ENCODE data around the gene FMO3. TPM values are rescaled to one million over a fixed set of nuclear protein-coding genes. Genes with fewer than 3 reads are reported as not detected.

FMO3 gene
- total and polyA plus RNA-seq, 3 experiments from 2014 or later = not detected

DNA sequence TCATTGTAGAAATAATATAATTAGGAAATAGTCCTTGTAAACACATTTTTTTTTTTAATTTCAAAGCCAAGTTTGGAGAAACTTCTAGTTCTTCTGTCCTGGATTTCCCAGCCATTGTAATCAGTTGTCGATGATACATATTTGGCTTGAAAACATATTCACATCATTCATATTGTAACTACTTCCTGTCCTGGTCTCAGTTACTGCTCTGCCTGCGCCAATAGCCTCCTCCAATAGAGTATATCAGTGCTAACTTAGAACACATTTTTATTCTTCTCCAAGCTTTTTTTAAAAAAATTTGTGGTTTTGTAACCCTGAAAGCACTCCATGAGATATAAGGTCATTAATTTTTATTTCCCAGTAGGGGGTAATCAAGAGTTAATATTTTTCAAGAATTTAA, 48.3 kb downstream of the FMO3 start:
- POLR2A ChIA-PET = no interaction called here
- Mint-ChIP-seq H3K4me1 (no peaks in the 10 kb centered on the region), H3K36me3 (no peaks in the 10 kb centered on the region), H3K27me3 (peaks cover 2 to 26% of the 10 kb centered on the region in 2 donors), H3K27ac (no peak overlapping the region), H3K4me3 (no peak overlapping the region), H3K9me3 (peaks cover 0 to 4% (median 0%) of the 10 kb centered on the region in 5 donors)
- Histone ChIP-seq H3K4me1 (ENCODE audit: insufficient read depth, low read length) (no peaks in the 10 kb centered on the region), H3K36me3 (ENCODE audit: insufficient read depth, low read length) (no peaks in the 10 kb centered on the region), H3K27me3 (ENCODE audit: insufficient read depth, low read length, poor library complexity, severe bottlenecking) (no peaks in the 10 kb centered on the region), H3K9me3 (ENCODE audit: low read length) (no peaks in the 10 kb centered on the region), H3K4me3 (ENCODE audit: low read length) (no peak overlapping the region), H3K27ac (ENCODE audit: low read depth, low read length) (no peak overlapping the region)
- CTCF ChIA-PET = no interaction called here
- DNase-seq = no peak

DNA sequence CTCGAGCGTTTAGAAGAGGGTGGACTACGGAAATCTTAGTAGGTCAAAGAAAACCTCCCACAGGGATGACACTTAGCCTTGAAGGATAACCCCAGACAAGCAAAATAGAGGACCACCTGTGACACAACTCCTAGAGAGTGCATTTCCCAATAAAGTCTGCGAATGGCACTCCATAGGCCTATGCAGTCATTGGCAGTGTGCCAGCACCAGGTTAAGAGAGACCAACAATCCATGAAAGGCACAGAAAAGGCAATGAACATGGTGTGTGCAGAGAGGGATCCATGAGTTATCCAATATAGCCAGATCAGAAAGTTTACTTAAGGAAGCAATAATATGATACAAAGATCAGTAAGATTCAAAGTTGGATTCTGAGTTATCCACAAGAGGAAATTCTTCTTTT, 49.2 kb downstream of the FMO3 start:
- CTCF ChIA-PET = no interaction called here
- H3K4me3 ChIP-seq (ENCODE audit: low read length) = no peak overlapping the region
- Mint-ChIP-seq H3K27ac (no peak overlapping the region), H3K4me3 (no peak overlapping the region), H3K36me3 (no peaks in the 10 kb centered on the region), H3K9me3 (peaks cover 0 to 4% (median 0%) of the 10 kb centered on the region in 5 donors), H3K27me3 (peaks cover 1 to 26% of the 10 kb centered on the region in 2 donors), H3K4me1 (no peaks in the 10 kb centered on the region)
- no peaks in the 10 kb centered on the region for H3K36me3 ChIP-seq (ENCODE audit: insufficient read depth, low read length)
- H3K9me3 ChIP-seq (ENCODE audit: low read length) = no peaks in the 10 kb centered on the region
- no peaks in the 10 kb centered on the region for H3K4me1 ChIP-seq (ENCODE audit: insufficient read depth, low read length)
- no peak overlapping the region for H3K27ac ChIP-seq (ENCODE audit: low read depth, low read length)
- DNase-seq = no peak
- no peaks in the 10 kb centered on the region for H3K27me3 ChIP-seq (ENCODE audit: insufficient read depth, low read length, poor library complexity, severe bottlenecking)
- POLR2A ChIA-PET = no interaction called here

DNA sequence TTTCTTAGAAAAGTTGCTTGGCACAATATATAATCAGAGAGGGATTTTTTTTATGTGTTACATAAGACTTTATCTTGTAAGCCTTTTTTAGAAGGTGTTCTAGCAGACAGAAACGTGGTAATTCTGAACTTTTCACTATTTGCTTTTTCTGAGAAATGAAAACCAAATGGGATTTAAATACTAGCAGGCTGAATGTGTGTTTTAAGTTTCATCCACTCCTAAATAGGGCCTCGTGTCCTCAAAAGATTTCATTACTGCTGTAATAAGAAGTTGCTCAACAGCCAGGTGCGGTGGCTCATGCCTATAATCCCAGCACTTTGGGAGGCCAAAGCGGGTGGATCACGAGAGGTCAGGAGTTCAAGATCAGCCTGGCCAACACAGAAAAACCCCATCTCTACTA, 49.7 kb downstream of the FMO3 start:
- Histone ChIP-seq H3K27ac (ENCODE audit: low read depth, low read length) (no peak overlapping the region), H3K9me3 (ENCODE audit: low read length) (no peaks in the 10 kb centered on the region), H3K36me3 (ENCODE audit: insufficient read depth, low read length) (no peaks in the 10 kb centered on the region), H3K4me1 (ENCODE audit: insufficient read depth, low read length) (no peaks in the 10 kb centered on the region), H3K4me3 (ENCODE audit: low read length) (no peak overlapping the region), H3K27me3 (ENCODE audit: insufficient read depth, low read length, poor library complexity, severe bottlenecking) (no peaks in the 10 kb centered on the region)
- peaks cover 0 to 4% (median 0%) of the 10 kb centered on the region in 5 donors for H3K9me3 Mint-ChIP-seq
- DNase-seq = no peak
- no peak overlapping the region for H3K27ac Mint-ChIP-seq
- ChIA-PET POLR2A (no interaction called here), CTCF (no interaction called here)
- no peaks in the 10 kb centered on the region for H3K4me1 Mint-ChIP-seq
- no peaks in the 10 kb centered on the region for H3K36me3 Mint-ChIP-seq
- no peak overlapping the region for H3K4me3 Mint-ChIP-seq
- H3K27me3 Mint-ChIP-seq = peaks cover 1 to 31% of the 10 kb centered on the region in 2 donors

DNA sequence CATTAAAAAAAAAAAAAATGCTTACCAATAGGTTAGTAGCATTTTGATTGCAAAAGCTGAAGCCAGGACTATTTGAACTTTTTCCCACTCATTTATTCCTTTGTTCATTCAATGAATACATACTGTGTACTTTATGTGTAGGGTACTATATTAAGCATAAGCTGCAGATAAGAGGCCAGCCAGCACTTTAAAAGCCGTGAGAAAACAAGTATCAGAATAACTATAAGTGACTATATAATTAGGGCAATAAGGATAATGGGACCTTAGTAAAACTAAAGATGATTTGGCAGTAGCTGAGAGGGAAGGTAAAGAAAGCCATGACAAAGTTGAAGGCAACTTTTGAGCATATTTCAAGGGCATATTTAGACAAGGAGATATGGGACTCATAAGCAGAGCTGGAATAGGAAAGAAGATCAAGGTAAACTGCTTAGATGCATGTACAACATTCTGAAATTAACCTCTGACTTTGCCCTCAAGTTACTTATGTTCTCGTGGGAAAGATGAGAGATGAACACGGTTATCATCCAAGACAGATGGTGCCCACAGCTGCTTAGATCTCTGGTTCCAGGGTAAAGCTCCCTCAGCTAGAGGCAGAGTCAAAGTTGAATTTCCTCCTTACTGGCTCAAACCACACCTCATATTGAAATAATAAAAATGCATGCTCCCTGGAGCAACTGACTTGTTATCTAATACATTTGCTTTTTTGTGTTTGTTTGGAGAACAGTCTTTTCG, 50.4 kb downstream of the FMO3 start:
- Histone ChIP-seq H3K27ac (ENCODE audit: low read depth, low read length) (no peak overlapping the region), H3K4me3 (ENCODE audit: low read length) (no peak overlapping the region), H3K36me3 (ENCODE audit: insufficient read depth, low read length) (no peaks in the 10 kb centered on the region), H3K4me1 (ENCODE audit: insufficient read depth, low read length) (no peaks in the 10 kb centered on the region), H3K27me3 (ENCODE audit: insufficient read depth, low read length, poor library complexity, severe bottlenecking) (no peaks in the 10 kb centered on the region), H3K9me3 (ENCODE audit: low read length) (no peaks in the 10 kb centered on the region)
- no peaks in the 10 kb centered on the region for H3K36me3 Mint-ChIP-seq
- peaks cover 0 to 4% (median 0%) of the 10 kb centered on the region in 5 donors for H3K9me3 Mint-ChIP-seq
- DNase-seq = no peak
- POLR2A ChIA-PET = no interaction called here
- H3K27me3 Mint-ChIP-seq = peaks cover 1 to 32% of the 10 kb centered on the region in 2 donors
- H3K27ac Mint-ChIP-seq = no peak overlapping the region
- CTCF ChIA-PET = no interaction called here
- no peaks in the 10 kb centered on the region for H3K4me1 Mint-ChIP-seq
- no peak overlapping the region for H3K4me3 Mint-ChIP-seq

DNA sequence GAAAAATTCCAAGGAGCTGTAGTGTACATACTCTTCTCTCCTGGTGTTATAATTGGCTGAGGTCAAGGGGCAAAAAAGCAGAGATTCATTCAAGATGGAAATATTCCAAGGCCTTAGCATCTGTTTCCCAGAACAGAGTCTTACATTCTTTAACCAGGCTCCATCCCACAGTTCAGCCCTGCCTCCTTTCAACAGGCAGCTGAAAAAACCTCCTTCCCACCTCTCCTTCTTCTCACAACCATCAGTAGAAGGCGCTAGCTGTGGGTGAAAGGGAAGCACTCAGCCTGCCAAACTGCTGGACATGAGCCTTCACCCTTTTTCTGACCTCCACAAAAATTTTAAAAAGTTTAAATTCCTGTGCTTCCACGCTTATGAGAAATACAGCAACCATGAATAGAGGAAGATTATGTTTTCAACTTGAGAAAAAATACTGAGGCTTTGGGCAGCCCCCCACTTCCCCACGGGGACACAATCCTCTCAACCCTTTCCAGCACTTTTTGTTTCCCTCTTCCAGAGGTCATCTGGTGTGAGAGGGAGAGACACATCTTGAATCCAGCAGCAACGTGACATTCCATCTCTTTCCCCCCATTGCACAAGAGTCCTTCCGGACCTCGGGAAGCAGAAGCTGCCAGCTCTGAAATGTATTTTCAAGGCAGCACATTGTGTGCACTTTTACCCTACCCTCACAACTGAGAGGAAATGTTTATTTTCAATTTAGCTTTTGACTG, 51.1 kb downstream of the FMO3 start:
- no peak for DNase-seq
- Mint-ChIP-seq H3K27ac (no peak overlapping the region), H3K4me1 (no peaks in the 10 kb centered on the region), H3K4me3 (no peak overlapping the region), H3K36me3 (no peaks in the 10 kb centered on the region), H3K27me3 (peaks cover 1 to 27% of the 10 kb centered on the region in 2 donors), H3K9me3 (peaks cover 0 to 4% (median 0%) of the 10 kb centered on the region in 5 donors)
- H3K9me3 ChIP-seq (ENCODE audit: low read length) = no peaks in the 10 kb centered on the region
- no peaks in the 10 kb centered on the region for H3K4me1 ChIP-seq (ENCODE audit: insufficient read depth, low read length)
- ChIA-PET CTCF (no interaction called here), POLR2A (no interaction called here)
- H3K27ac ChIP-seq (ENCODE audit: low read depth, low read length) = no peak overlapping the region
- no peak overlapping the region for H3K4me3 ChIP-seq (ENCODE audit: low read length)
- no peaks in the 10 kb centered on the region for H3K36me3 ChIP-seq (ENCODE audit: insufficient read depth, low read length)
- H3K27me3 ChIP-seq (ENCODE audit: insufficient read depth, low read length, poor library complexity, severe bottlenecking) = no peaks in the 10 kb centered on the region

DNA sequence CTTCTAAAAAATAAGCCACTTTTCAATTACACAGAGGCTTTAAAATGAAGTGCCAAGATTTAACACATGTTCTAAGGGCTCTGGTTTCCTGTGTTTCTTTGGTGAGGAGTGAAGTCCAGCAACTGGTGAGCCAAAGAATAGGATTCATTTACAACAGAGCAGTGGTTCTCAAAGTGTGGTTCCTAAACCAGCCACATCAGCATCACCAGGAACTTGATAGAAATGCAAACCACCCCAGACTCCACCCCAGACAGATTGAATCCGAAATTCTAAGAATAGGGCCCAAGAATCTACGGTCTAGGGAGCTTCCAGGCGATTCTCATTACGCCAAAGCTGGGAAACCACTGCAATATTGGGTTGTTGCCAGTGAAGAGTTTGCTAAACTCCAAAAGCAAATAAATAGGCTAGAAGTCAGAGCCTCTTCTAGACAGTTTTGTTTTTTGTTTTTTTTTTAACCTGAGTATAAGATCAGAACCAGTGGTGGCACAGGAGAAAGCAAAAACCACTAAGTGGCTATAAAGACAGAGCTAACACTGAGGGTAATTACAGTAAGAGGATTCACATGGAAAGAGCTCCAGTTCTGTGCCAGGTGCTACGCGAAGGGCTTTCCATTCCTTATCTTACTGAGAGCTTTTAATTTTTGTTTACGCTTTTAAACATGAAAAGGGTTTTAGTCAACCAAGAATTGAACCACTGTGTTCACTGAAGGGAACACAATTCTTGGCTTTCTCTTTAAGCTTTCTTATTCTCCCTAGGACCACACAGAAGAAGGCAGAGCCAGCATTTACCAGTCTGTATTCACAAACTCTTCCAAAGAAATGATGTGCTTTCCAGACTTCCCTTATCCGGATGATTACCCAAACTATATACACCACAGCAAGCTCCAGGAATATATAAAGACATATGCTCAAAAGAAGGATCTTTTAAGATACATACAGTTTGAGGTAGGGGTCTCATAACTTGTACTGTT, 52.0 kb downstream of the FMO3 start:
- Mint-ChIP-seq H3K9me3 (peaks cover 0 to 2% (median 0%) of the 10 kb centered on the region in 5 donors), H3K36me3 (no peaks in the 10 kb centered on the region), H3K4me3 (no peak overlapping the region), H3K27ac (no peak overlapping the region), H3K27me3 (peaks cover 1 to 28% of the 10 kb centered on the region in 2 donors), H3K4me1 (no peaks in the 10 kb centered on the region)
- Histone ChIP-seq H3K4me3 (ENCODE audit: low read length) (no peak overlapping the region), H3K4me1 (ENCODE audit: insufficient read depth, low read length) (no peaks in the 10 kb centered on the region), H3K27ac (ENCODE audit: low read depth, low read length) (no peak overlapping the region), H3K9me3 (ENCODE audit: low read length) (no peaks in the 10 kb centered on the region), H3K36me3 (ENCODE audit: insufficient read depth, low read length) (no peaks in the 10 kb centered on the region), H3K27me3 (ENCODE audit: insufficient read depth, low read length, poor library complexity, severe bottlenecking) (no peaks in the 10 kb centered on the region)
- ChIA-PET POLR2A (no interaction called here), CTCF (no interaction called here)
- no peak for DNase-seq

DNA sequence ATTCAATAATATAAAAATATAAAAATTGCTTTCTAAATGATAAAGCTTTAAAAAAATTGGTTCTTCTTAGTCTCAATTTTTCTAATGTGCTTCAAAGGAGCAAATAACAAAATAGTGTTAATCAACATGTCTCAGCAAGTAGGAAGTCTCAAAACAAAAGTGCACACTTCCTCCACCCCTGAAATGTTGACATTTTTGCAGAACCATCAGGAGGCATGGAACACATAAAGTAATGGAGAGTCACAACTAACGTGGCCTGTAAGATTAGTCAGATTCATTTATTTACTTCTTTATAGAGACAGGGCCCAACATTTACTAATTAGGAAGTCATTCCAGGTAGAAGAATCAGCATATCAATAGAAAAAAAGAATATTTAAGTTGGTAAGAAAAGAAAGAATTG, 59.5 kb downstream of the FMO3 start:
- H3K4me1 ChIP-seq (ENCODE audit: insufficient read depth, low read length) = no peaks in the 10 kb centered on the region
- POLR2A ChIA-PET = no interaction called here
- CTCF ChIA-PET = no interaction called here

DNA sequence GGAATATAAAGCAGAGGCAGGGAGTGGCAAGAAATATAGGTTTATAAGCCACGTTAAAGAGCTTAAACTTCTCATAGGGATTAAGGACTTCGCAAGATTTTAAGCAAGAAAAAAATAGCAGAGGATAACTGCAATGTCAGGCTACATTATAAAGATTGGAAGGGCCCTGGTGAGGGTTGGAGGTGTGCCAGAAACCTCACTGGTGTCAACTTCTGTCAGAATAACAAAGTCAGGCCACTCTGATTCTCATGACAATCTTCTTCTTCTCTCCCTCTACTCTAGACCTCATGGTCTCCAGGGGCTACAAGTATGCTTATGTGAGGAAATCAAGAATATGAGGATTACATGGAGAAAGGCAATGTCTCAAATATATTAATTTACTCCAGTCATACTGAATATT, 61.8 kb downstream of the FMO3 start:
- H3K27me3 Mint-ChIP-seq = peaks cover 1 to 12% of the 10 kb centered on the region in 2 donors
- Histone ChIP-seq H3K36me3 (ENCODE audit: insufficient read depth, low read length) (no peaks in the 10 kb centered on the region), H3K27ac (ENCODE audit: low read depth, low read length) (no peak overlapping the region), H3K27me3 (ENCODE audit: insufficient read depth, low read length, poor library complexity, severe bottlenecking) (no peaks in the 10 kb centered on the region), H3K4me3 (ENCODE audit: low read length) (no peak overlapping the region), H3K4me1 (ENCODE audit: insufficient read depth, low read length) (no peaks in the 10 kb centered on the region), H3K9me3 (ENCODE audit: low read length) (no peaks in the 10 kb centered on the region)
- no peaks in the 10 kb centered on the region for H3K4me1 Mint-ChIP-seq
- DNase-seq = no peak
- no peaks in the 10 kb centered on the region for H3K36me3 Mint-ChIP-seq
- peaks cover 0 to 2% (median 0%) of the 10 kb centered on the region in 5 donors for H3K9me3 Mint-ChIP-seq
- H3K27ac Mint-ChIP-seq = no peak overlapping the region
- POLR2A ChIA-PET = no interaction called here
- no peak overlapping the region for H3K4me3 Mint-ChIP-seq
- CTCF ChIA-PET = no interaction called here

More for the DNA sequence above, 59.5 kb downstream of the FMO3 start:
- no peak overlapping the region for H3K27ac ChIP-seq (ENCODE audit: low read depth, low read length)
- Mint-ChIP-seq H3K4me1 (no peaks in the 10 kb centered on the region), H3K4me3 (no peak overlapping the region), H3K9me3 (peaks cover 0 to 2% (median 0%) of the 10 kb centered on the region in 5 donors), H3K27ac (no peak overlapping the region), H3K27me3 (peaks cover 1 to 20% of the 10 kb centered on the region in 2 donors), H3K36me3 (no peaks in the 10 kb centered on the region)
- DNase-seq = no peak
- no peaks in the 10 kb centered on the region for H3K36me3 ChIP-seq (ENCODE audit: insufficient read depth, low read length)
- H3K9me3 ChIP-seq (ENCODE audit: low read length) = no peaks in the 10 kb centered on the region
- no peak overlapping the region for H3K4me3 ChIP-seq (ENCODE audit: low read length)
- H3K27me3 ChIP-seq (ENCODE audit: insufficient read depth, low read length, poor library complexity, severe bottlenecking) = no peaks in the 10 kb centered on the region
